ENCODE data around the gene PROSER3.

PROSER3 gene

DNA sequence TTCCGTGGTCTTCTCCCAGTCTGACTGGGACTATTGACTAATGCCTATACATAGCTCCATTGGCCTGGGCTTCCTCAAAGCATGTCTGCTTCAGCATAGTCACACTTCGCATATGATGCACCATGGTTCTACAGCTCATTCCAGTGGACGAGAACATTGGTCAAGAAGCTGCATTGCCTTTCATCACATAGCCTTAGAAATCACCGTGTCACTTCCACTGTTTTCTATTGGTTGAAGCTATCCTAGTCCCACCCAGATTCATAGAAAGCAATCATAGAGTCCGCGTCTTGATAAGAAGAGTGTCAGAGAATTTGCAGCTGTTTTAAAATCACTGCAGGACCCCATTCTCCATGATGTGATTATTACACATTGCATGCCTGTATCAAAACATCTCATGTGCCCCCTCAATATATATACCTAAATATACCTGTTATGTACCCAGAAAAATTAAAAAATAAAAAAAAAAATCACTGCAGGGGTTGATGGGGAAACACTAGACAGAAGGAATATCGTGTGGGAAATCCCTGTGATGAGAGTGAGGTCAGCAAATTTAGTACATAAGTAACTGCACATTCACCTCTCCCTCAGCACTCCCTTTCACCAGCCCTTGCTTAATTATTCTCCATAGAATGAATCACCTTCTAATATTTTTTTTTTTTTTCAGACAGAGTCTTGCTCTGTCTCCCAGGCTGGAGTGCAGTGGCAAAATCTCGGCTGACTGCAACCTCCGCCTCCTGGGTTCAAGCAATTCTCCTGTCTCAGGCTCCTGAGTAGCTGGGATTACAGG is 15.2 kb downstream of the PROSER3 start:
- Histone ChIP-seq H3K9ac (ENCODE audit: low read length) (no peak overlapping the region), H3K27me3 (ENCODE audit: control insufficient read depth, insufficient read depth, low read length) (no peaks in the 10 kb centered on the region), H3K4me3 (ENCODE audit: low read length) (no peak overlapping the region), H3K27ac (ENCODE audit: low read depth, low read length) (no peak overlapping the region), H3K4me1 (ENCODE audit: control insufficient read depth, insufficient read depth, low read length) (peaks cover 2% of the 10 kb centered on the region), H3K36me3 (ENCODE audit: control insufficient read depth, insufficient read depth, low read length) (no peaks in the 10 kb centered on the region)

DNA sequence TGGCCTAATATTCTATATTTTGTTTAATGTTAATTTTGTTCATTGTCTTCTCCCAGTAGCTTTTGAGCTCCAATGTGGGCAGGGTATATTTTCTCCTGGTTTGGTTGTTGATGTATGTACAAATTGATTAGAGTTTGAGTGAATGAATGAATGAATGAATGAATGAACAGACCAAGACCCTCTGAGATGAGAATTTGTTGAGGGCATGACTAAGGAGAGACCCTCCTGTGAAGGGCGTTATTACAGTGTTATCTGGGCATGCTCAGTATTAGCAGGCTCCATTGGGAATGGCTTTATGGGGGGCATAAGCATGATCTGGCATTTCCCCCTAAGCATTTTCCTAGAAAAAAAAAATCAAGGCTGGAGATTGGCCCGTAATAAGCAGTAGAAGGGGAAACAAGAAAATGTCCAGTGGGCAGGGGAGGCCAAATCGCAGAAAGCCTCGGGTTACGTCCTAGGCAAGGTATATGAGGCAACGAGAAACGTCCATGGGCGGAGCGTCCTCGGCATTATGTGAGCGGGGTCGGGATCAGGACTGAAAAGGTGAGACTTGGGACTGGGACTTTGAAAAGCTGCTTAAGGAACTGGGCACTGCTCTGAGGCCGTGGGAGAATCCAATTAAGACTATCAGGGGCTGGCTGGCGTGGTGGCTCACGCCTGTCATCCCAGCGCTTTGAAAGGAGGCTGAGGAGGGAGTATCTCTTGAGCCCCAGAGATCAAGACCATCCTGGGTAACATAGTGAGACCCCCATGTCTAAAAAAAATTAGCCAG is 16.5 kb downstream of the PROSER3 start:
- H3K36me3 ChIP-seq (ENCODE audit: control insufficient read depth, insufficient read depth, low read length): peaks cover 3% of the 10 kb centered on the region
- H3K27ac ChIP-seq (ENCODE audit: low read depth, low read length): no peak overlapping the region
- H3K9ac ChIP-seq (ENCODE audit: low read length): no peak overlapping the region
- H3K4me1 ChIP-seq (ENCODE audit: control insufficient read depth, insufficient read depth, low read length): peaks cover 2% of the 10 kb centered on the region
- peak overlapping the region; percentile 70 for H3K4me3 ChIP-seq (ENCODE audit: low read length)
- no peaks in the 10 kb centered on the region for H3K27me3 ChIP-seq (ENCODE audit: control insufficient read depth, insufficient read depth, low read length)

DNA sequence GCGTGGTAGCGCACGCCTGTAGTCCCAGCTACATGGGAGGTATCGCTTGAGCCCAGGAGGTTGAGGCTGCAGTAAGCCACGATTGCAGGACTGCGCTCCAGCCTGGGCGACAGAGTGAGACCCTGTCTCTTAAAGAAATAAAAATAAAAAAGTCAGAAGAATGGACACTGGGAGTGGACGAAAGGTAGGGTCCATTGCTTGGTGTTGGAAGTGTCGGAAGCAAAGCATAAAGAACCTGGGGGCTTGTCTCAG is 17.0 kb downstream of the PROSER3 start:
- H3K27ac ChIP-seq (ENCODE audit: low read depth, low read length): no peak overlapping the region
- H3K36me3 ChIP-seq (ENCODE audit: control insufficient read depth, insufficient read depth, low read length): peaks cover 3% of the 10 kb centered on the region
- no peaks in the 10 kb centered on the region for H3K27me3 ChIP-seq (ENCODE audit: control insufficient read depth, insufficient read depth, low read length)
- peak overlapping the region; percentile 70 for H3K4me3 ChIP-seq (ENCODE audit: low read length)
- H3K9ac ChIP-seq (ENCODE audit: low read length): no peak overlapping the region
- peaks cover 2% of the 10 kb centered on the region for H3K4me1 ChIP-seq (ENCODE audit: control insufficient read depth, insufficient read depth, low read length)

DNA sequence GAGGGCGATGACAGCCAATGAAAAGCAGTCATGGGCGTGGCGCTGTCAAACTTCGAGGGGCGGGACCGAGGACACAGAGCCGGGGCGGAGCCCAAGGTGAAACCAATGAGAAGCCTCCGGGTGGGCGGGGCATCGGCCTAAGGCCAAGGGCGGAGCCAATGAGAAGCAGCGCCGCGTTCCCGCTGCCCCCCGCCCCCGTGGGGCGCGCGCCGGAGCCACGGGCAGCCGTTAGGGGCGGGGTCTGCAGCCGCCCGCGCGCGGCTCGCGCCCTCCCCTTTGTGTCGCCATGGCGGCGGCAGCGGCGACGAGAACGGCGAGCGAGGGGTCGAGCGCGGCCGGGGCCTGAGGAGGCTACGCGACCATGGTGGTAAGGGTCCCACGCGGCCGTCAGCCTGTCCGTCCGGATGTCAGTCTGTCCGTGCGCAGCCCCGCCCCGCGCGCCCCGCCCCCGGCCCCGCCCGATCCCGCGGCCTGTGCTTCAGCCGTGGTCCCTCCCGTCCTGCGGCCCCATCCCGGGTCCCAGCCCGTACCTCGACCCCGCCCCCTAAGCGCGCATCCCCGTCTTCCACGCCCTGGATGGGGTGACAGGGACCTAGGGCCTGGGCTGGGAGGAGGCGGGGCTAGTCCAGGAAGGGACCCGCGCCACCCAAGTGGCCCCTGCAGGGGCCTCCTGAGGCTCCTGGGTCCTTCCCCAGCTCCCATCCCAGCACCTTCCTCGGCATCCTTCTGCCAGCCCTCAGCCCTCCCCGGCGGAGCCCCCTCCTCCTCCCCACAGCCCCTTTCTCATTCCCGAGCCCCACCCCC is 17.5 kb downstream of the PROSER3 start, which contains the start of gene ARHGAP33:
ARHGAP33 (plus strand) TSS at position 267 of the 804 bp plus-strand sequence; CDS start at position 362, 95 bp downstream.
- peak within 1 kb of the TSS; percentile 70 for H3K4me3 ChIP-seq (ENCODE audit: low read length)
- H3K4me1 ChIP-seq (ENCODE audit: control insufficient read depth, insufficient read depth, low read length): peaks cover 2% of the 10 kb centered on the region
- H3K9ac ChIP-seq (ENCODE audit: low read length): no peak within 1 kb of the TSS
- H3K27ac ChIP-seq (ENCODE audit: low read depth, low read length): no peak within 1 kb of the TSS
- peaks cover 3% of the 10 kb centered on the region for H3K36me3 ChIP-seq (ENCODE audit: control insufficient read depth, insufficient read depth, low read length)
- no peaks in the 10 kb centered on the region for H3K27me3 ChIP-seq (ENCODE audit: control insufficient read depth, insufficient read depth, low read length)

DNA sequence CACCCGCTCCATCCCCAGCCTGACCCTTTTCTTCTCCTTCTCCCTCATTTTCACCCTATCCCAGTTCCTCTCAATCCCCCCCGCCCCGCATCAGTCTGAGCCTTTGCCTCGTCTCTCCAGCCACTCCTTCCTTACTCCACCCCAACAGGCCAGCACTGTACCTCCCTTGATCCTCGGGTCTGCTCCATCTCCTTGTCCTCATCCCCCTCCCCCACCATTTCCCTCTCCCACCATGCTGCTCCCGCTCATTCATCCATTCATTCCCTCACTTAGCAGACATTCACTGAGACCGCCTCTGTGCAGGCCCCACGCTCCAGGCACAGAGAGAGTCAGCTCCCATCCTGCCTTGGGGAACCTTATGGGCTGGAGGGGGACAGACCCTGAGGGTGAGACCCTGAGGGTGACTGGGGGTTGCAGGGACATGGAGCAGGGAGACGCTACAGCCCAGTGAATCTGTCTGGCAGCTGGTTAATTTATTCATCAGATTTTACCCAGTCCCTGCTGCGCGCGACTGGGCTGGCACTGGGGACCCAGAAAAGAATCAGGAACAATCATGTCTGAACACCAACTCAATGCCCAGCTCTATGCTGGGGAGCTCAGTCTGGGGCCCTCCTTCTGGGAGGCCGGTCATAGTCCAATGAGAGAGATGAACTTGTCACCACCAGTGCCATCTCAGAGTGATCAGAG is 18.3 kb downstream of the PROSER3 start:
- peak overlapping the region; percentile 34 for H3K4me3 ChIP-seq (ENCODE audit: low read length)
- H3K27me3 ChIP-seq (ENCODE audit: control insufficient read depth, insufficient read depth, low read length): no peaks in the 10 kb centered on the region
- no peak overlapping the region for H3K27ac ChIP-seq (ENCODE audit: low read depth, low read length)
- H3K36me3 ChIP-seq (ENCODE audit: control insufficient read depth, insufficient read depth, low read length): peaks cover 5% of the 10 kb centered on the region
- H3K9ac ChIP-seq (ENCODE audit: low read length): peak overlapping the region; percentile 14
- peaks cover 2% of the 10 kb centered on the region for H3K4me1 ChIP-seq (ENCODE audit: control insufficient read depth, insufficient read depth, low read length)

DNA sequence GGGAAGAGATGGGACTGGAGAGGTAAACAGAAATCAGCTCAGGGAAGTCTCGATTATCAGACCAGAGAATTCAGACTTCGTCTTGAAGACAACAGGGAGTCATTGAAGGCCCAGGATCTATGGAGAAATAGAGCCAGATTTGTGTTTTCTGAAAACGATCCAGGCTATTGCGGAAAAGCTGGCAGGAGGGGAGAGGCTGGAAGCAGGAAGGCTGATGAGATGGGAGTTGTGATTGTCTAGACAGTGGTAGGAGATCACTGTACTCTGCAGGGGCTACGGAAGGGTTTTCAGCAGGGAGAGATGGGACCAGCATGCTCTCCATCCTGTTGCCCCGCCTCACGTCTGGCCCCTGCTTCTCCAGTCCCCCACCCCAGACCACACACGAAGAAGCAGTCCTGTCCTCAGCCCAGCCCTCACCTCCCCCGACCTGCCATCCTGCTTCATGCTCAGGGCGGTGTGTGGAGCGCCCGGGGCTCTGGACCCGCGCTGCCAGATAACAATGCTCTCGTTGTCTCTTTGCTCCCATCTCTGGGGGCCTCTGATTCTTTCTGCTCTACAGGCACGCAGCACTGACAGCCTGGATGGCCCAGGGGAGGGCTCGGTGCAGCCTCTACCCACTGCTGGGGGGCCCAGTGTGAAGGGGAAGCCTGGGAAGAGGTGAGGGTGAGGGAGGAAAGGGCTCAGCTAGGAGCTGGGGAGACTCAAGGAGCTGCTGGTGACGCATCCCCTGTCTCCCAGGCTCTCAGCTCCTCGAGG is 19.3 kb downstream of the PROSER3 start:
- Histone ChIP-seq H3K27ac (ENCODE audit: low read depth, low read length) (no peak overlapping the region), H3K4me1 (ENCODE audit: control insufficient read depth, insufficient read depth, low read length) (peaks cover 2% of the 10 kb centered on the region), H3K9ac (ENCODE audit: low read length) (no peak overlapping the region), H3K27me3 (ENCODE audit: control insufficient read depth, insufficient read depth, low read length) (no peaks in the 10 kb centered on the region), H3K36me3 (ENCODE audit: control insufficient read depth, insufficient read depth, low read length) (peaks cover 11% of the 10 kb centered on the region), H3K4me3 (ENCODE audit: low read length) (no peak overlapping the region)

DNA sequence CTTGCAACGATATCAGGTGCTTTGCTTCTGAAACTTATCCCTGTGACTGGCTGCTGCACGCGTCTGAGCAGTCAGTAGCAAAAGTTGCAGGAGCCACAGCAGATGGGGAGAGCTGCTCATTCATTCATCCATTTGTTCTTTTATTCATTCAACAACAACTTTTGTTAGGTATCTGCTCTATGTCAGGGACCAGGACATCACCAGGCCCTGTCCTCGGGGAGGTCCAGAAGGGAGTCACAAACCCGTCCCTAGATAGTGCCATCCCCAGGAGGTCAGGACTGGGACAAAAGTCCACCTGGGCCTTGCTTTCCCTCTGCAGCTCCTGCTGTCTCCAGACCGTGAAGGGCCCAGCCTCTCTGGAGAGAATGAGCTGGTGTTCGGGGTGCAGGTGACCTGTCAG is 20.0 kb downstream of the PROSER3 start:
- Histone ChIP-seq H3K27me3 (ENCODE audit: control insufficient read depth, insufficient read depth, low read length) (no peaks in the 10 kb centered on the region), H3K36me3 (ENCODE audit: control insufficient read depth, insufficient read depth, low read length) (peaks cover 12% of the 10 kb centered on the region), H3K4me3 (ENCODE audit: low read length) (no peak overlapping the region), H3K27ac (ENCODE audit: low read depth, low read length) (no peak overlapping the region), H3K4me1 (ENCODE audit: control insufficient read depth, insufficient read depth, low read length) (peaks cover 2% of the 10 kb centered on the region), H3K9ac (ENCODE audit: low read length) (no peak overlapping the region)

DNA sequence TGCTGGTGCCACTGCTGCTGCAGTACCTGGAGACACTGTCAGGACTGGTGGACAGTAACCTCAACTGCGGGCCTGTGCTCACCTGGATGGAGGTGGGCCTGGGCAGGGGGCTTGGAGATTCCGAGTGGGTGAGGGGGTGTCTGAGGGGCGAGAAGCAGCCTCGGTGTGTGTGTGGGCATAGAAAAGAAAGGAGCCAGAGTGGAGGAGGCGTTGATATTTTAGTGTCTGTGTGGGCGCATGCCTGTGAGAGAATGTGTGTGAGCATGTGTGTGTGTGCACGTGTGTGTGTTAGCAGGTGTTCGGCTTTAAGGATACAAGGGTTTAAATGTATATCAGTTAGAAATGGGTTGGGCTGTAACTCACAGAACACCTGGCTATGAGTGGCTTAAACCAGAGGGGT is 21.1 kb downstream of the PROSER3 start:
- no peak overlapping the region for H3K4me3 ChIP-seq (ENCODE audit: low read length)
- peaks cover 2% of the 10 kb centered on the region for H3K4me1 ChIP-seq (ENCODE audit: control insufficient read depth, insufficient read depth, low read length)
- H3K27ac ChIP-seq (ENCODE audit: low read depth, low read length): no peak overlapping the region
- H3K36me3 ChIP-seq (ENCODE audit: control insufficient read depth, insufficient read depth, low read length): peaks cover 14% of the 10 kb centered on the region
- no peaks in the 10 kb centered on the region for H3K27me3 ChIP-seq (ENCODE audit: control insufficient read depth, insufficient read depth, low read length)
- H3K9ac ChIP-seq (ENCODE audit: low read length): no peak overlapping the region

DNA sequence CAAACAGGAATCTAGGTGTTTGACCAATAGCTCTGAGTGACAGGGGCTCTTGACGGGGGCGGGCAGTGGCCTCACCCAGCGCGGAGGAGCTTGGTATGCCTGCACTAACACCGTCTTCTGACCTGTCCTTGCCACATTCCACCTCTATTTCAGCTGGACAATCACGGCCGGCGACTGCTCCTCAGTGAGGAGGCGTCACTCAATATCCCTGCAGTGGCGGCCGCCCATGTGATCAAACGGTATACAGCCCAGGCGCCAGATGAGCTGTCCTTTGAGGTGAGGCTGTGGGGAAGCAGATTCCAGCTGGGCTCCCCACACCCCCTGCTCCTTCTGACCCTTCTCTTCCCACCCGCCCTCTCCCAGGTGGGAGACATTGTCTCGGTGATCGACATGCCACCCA is 22.1 kb downstream of the PROSER3 start:
- no peak overlapping the region for H3K9ac ChIP-seq (ENCODE audit: low read length)
- H3K36me3 ChIP-seq (ENCODE audit: control insufficient read depth, insufficient read depth, low read length): peaks cover 14% of the 10 kb centered on the region
- H3K27me3 ChIP-seq (ENCODE audit: control insufficient read depth, insufficient read depth, low read length): no peaks in the 10 kb centered on the region
- no peak overlapping the region for H3K4me3 ChIP-seq (ENCODE audit: low read length)
- no peaks in the 10 kb centered on the region for H3K4me1 ChIP-seq (ENCODE audit: control insufficient read depth, insufficient read depth, low read length)
- no peak overlapping the region for H3K27ac ChIP-seq (ENCODE audit: low read depth, low read length)

DNA sequence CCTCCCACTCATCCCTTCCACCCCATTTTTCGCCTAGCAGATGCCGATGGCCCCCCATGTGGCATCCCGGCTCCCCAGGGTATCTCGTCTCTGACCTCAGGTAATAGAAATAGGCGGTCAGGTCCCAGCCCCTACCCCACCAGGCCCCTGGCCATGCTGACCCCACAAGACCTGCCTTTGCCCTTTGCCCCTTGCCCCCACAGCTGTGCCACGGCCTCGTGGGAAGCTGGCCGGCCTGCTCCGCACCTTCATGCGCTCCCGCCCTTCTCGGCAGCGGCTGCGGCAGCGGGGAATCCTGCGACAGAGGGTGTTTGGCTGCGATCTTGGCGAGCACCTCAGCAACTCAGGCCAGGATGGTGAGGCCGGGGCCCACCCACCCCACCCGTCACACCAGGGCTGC is 22.7 kb downstream of the PROSER3 start:
- Histone ChIP-seq H3K4me3 (ENCODE audit: low read length) (no peak overlapping the region), H3K9ac (ENCODE audit: low read length) (no peak overlapping the region), H3K36me3 (ENCODE audit: control insufficient read depth, insufficient read depth, low read length) (peaks cover 14% of the 10 kb centered on the region), H3K27me3 (ENCODE audit: control insufficient read depth, insufficient read depth, low read length) (no peaks in the 10 kb centered on the region), H3K27ac (ENCODE audit: low read depth, low read length) (no peak overlapping the region), H3K4me1 (ENCODE audit: control insufficient read depth, insufficient read depth, low read length) (no peaks in the 10 kb centered on the region)

DNA sequence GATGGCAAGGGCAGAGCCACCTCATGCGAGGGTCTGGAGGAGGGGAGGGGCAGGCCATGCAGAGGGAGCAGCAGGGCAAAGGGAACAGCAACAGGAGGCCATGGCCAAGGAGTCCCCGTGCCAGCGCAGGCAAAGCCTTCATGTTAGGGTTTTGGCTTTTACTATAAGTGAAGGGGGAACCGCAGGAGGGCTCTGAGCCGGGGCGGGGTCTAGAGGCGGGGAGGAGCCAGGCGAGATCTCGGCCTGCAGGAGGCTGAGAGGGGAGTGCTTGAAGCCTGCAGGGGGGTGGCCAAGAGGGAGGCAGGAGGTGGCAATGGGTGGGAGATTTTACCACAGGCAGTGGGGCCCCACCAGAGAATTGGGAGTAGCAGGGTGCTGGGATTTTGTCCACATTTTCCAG is 23.7 kb downstream of the PROSER3 start:
- H3K27me3 ChIP-seq (ENCODE audit: control insufficient read depth, insufficient read depth, low read length): no peaks in the 10 kb centered on the region
- H3K4me1 ChIP-seq (ENCODE audit: control insufficient read depth, insufficient read depth, low read length): no peaks in the 10 kb centered on the region
- H3K4me3 ChIP-seq (ENCODE audit: low read length): no peak overlapping the region
- no peak overlapping the region for H3K9ac ChIP-seq (ENCODE audit: low read length)
- no peak overlapping the region for H3K27ac ChIP-seq (ENCODE audit: low read depth, low read length)
- peaks cover 14% of the 10 kb centered on the region for H3K36me3 ChIP-seq (ENCODE audit: control insufficient read depth, insufficient read depth, low read length)

All from rectal smooth muscle tissue (tissue), 1 donor.